NCI-H82 treated with DMSO at 0.1 percent for 48 hours (cell line): ENCODE data around the gene ST6GALNAC5.
A peak's percentile ranks its signal among the peaks of the same experiment; 100 is the strongest.
"Not testable (repeated sequence)": the region's sequence is repeated elsewhere in the genome, so short reads cannot be mapped to it uniquely, and the experiment has no call there.

ENCODE experiments used
- DNase-seq: peaks from one replicate; lab custom pipeline; 2025; ENCODE audit not compliant: unreplicated experiment; lab: John Stamatoyannopoulos, UW

Gene ST6GALNAC5

DNA sequence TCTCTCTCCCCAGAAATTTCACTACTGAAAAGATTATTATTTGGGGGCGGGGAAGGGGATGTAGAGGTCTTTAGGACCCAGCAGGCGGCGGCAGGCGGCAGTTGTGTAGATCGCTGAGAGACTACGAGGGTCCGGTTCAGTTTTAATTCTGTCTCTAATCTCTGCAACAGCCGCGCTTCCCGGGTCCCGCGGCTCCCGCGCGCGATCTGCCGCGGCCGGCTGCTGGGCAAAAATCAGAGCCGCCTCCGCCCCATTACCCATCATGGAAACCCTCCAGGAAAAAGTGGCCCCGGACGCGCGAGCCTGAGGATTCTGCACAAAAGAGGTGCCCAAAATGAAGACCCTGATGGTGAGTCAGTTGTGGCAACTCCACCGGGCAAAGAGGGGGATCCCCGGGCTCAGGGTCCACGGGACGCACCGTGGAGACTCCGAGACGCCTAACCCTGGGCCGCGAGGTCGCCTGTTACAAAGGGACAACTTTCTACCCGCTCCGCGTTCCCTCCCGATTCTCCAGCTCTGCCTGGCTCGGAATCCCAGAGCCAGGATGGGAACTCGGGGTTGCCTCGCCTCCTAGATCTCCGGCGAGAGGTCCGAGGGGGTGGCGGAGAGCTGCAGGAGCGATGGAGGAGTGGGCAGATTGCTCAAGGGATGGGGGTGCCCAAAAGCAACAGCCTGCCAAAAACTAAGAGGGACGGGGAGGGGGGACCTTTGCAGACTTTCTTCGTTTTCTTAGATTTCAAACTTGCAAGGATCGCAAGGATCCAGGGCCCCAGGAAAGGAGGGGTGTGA is at the start of gene ST6GALNAC5:
ST6GALNAC5 (plus strand) TSS at position 139 of the 789 bp plus-strand sequence.
- peak; percentile 86 for DNase-seq

DNA sequence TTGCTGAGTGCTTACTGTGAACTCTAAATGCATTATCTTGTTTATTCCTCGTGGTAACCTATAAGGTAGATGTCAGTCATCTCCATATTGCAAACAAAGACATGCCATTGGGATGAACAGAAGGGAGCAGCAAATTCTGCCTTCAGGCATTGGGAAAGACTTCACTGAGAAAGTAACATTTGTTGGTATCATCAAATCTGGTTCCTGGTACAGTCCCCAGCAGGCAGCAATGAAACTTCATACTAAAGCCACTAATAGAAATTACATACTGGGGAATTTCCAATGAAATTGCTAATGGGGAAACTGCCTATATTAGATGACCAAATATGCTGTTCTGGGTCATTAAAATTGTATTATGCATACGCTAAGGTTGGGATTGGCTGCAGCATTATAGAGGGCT is 47.3 kb upstream of the ST6GALNAC5 start:
- DNase-seq, result no peak

DNA sequence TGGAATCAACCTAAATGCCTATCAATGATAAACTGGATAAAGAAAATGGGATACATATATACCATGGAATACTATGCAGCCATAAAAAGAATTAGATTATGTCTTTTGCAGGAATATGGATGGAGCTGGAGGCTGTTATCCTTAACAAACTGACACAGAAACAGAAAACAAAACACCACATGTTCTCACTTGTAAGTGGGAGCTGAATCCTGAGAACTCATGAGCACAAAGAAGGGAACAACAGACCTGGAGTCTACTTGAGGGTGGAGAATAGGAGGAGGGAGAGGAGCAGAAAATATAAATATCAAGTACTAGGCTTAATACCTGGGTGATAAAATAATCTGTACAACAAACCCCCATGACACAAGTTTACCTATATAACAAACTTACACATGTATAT is 44.3 kb upstream of the ST6GALNAC5 start:
- not testable (repeated sequence) for DNase-seq

DNA sequence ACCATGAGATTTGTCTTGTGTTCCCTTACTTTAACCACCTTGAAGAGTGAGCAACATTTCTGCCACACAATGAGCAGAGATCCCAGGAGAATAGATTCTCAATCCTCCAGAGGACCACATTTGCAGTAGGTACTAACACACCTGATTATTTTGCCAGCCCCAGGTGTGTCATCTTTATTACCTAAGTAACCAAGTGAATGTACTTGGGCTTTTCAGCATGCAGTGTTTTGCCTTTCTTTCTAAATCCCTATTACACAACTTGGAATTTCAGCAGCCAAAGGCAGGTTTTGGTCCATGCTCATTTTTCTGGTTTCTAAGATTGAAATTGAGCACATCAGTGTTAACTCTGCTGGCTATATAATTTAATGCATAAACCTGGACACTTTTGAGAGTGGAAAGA is 43.2 kb upstream of the ST6GALNAC5 start:
- DNase-seq, result no peak

DNA sequence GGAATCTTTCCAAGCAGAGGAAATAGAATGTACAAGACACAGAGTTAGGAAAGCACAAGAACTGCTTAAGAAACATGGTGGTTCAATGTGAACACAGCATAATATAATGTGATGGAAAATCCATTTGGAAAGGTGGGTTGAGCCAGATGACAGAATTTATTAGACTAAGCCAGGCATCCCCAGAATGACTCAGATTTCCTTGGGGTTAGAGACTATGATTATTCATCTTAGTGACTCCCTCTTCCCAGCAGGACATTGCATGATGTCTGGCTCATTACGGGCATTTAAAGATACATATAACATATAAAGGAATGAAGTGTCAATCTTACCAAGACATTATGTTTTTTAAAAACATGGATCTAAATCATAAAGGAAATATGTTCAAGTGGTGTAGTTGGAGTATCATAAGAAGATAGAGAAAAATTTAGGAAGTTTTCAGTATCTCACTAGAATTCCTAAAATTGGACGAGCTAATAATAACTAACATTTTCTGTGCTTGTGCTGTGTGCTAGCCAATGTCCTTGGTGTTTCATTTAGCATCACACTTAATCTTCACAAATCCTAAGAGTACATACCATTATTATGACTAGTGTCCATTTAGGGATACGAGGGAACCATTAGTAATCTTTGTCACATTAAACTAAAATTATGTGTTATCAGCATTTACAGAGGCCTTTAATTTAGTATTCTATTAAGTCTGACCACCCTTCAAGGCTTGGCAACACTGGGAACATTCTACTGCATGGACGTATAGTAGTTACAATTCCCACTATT is 41.0 kb upstream of the ST6GALNAC5 start:
- no peak for DNase-seq

DNA sequence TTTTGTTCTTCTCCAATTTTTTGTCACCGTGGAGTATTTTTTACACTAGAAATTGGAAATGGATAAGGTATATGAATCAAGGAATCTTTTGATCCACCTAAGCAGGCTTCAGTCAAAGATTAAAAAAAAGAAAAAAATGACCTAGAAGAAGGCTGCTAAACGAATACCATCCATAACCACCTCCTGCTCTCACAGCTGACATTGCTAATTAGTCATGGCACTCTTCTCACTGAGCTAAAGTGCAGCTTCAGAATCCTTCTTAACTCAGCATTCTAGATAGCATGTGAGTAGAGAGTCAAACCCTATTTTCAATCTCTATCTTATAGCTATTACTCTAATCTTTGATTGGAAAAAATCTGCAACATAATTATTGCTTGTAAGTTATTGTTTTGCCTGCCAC is 40.2 kb upstream of the ST6GALNAC5 start:
- DNase-seq, result no peak

DNA sequence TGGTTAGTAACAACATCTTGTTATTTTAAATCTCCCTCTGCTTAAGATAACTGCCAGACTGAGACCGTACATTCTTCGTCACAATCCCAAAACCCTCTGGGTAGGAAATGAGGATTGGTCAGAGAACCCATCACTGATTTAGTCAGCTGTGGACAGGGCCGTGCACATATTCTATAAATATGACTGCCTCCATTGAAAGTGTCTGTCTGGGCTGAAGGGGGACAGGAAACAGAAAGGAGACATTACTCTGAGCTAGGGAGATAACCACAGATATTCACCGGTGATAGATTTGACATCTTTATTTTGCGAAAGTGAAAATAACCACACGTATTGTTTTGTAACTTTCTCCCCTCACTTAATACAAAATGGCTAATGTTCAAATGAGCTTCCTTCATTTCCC is 36.9 kb upstream of the ST6GALNAC5 start:
- no peak for DNase-seq

DNA sequence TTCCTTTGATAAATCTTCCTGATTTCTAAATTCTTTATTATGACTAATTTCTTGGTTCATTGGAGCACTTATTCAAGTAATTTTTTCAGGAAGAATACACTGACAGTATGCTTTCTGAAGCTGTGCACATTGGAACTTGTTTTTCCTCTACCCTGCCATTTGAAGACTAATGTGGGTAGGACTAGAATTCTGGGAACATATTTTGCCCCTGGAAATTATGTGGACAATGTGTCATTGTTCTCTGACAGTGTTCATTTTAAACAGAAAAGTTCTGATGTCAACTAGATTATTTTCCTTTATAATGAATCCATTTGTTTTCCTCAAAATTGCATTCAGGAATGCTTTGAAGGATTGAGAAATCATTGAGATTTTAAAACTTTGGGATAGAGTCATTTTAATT is 34.8 kb upstream of the ST6GALNAC5 start:
- no peak for DNase-seq

DNA sequence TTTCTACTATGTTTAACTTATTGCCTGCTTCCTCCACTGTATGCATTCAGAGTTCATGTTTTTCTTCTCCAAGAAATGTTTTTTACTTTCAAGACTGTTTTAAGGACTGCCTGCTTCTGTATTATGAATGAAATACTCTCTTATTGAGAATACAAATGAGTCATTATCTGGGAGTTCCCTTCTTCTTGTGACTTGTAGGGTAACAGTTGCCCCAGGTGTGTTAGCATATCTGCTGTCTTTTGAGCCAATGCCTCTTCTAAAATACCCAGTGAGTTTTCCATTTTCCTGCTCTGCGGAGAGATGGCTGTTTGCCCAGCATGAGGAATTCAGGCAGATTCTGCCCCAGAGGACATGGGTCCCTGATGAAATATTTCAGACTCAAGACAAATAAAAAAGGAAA is 34.1 kb upstream of the ST6GALNAC5 start:
- no peak for DNase-seq

DNA sequence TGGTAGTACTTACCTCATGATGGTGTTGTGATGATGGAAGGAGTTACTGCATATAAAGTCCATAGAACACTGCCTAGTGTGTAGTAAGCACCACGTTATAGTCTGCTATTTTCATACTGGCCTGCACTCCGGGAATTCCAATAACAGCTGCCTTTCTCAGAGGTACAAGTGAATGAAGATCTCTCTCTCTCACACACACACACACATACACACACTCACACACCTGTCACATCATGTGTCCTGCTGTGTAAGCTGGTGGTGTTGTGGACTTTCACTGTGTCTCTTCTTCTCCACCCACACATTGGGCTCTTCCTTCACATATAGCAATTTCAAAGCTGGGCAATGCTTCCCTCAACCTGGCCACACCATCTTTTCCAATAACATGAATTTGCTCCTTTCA is 33.4 kb upstream of the ST6GALNAC5 start:
- no peak for DNase-seq

DNA sequence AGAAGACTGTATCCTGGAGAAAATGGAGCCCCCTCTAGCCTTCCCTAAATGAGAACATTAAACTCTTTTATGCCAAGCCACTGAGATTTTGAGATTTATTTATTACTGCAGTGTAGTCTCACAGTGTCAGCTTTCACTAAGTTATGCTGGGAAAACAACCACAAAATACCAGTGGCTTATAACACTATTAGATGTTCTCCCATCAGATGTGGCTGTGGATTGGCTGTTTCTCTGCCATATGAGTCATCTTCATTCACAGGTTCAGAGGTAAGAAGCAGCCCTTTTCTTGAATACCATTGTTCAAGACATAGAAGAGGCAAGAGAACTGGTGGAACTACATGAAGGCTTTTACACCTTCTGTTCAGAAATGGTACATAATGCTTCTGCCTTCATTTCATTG is 32.1 kb upstream of the ST6GALNAC5 start:
- DNase-seq, result no peak

DNA sequence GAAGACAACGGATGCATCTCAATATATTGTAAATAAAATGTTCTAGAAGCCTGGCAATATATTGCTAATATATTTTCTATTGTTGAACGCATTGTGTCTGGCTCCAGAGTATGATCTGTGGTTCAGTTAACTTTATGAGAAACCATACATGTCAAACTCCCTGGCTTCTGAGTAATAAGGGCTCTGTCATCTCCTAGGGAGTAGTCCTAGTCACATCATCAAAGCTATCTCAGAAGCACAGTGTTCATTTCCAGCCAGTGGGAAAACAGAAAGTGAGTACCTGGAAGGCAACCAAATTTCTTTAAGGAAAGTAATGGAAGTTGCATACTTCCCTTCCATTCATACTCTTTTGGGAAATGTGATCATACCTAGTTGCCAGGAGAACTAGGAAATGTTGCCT is 27.0 kb upstream of the ST6GALNAC5 start:
- DNase-seq, result no peak

DNA sequence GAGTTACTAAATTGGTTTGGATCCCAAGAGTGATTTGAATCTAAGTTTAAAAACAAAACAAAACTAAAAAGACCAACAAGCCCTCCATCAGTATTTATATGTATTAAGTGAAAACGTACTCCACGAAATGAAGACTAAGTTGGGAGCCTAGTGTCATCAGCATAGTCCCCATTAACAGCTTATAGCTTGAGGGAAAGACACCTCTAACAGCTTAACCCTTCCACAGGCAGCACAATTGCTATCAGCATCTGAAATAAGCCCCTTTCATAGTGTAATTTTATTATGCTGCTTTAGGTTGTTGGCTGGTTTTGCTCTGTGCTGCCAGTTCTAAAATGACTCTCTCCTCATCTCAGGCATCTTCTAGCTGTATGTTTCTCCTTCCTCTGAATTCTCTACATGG is 25.8 kb upstream of the ST6GALNAC5 start:
- DNase-seq, result peak; percentile 27

DNA sequence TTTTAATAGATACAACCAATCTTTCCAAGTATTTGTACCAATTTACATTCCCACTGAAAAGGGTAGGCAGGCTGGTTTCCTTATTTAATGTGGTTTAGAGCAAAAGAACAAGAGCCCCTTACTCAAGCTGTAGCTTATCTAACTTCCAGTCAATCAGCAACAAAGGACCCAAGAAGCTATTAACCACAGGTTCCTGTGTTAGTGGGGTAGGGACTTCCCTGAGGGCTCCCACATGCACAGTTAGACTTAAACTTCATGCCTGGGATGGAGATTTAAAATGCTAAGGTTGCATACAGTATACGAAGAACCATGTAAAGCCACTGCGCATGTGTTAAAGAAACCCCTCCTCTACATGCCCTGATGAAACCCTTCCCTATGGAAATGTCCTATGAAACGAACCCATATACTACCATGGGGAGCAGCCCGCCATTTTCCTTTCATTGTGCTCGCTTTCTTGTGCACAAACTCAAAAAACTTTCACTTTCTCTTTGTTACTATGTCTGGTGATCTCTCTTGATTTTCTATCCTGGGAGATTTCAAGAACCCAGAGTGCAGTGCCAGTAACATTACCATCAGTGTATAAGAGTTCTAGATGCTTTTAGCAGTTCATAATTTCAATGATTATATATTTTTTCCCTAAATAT is 23.3 kb upstream of the ST6GALNAC5 start:
- DNase-seq, result no peak

DNA sequence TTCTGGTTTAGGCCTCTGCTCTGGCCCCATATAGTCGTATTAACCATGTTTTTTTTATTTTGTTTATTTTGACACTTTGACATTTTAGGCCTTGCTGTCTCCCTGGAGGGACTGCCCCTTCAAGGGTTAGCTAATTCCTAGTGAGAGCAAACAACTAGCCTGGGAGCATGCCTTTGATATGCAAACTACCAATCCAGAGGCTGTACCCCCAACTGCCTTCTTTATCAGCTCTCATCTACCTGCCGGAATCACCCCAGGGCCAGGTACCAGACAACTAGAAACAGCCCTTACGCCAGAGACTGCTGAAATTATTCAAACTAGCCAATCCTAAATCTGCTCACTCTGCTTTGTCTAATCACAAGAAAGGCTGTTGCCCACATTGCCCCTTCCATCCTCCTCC is 13.0 kb upstream of the ST6GALNAC5 start:
- no peak for DNase-seq

DNA sequence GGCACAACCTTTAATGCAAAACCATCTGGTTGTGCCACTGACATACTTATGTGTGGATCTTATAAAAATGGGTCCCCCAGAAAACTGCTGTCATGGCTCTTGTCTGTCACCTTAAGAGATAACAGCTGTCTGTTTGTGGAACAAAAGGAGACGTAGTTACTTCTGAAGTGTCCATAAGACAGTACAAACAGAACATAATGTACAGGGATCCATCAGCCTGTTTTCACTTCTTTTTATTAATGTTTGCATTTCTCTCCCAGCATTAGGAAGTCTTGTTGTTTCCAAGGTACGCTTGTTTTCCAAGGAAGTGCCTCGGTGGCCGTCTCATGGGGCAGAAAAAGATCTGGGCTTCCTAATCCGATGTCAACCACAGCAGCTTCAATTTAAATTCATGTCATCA is 11.2 kb upstream of the ST6GALNAC5 start:
- no peak for DNase-seq

DNA sequence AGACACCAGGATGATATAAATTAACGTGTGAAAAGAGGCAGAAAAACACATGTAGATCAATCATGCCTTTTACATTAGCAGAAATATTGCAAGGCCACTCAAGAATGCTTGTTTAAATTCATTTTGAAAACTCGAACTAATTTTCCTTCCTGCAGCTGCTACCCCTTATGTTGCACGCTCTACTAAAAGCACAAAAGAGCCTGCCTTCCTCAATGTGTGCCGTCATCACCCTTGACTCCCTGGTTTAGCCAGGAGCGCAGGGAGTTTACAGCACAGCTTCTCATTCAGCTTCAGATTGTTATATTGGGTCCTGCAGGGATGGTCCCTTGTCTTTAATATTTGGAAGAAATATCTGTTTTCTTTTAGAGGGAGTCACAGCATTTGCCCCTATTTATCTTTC is 10.1 kb upstream of the ST6GALNAC5 start:
- DNase-seq, result no peak

DNA sequence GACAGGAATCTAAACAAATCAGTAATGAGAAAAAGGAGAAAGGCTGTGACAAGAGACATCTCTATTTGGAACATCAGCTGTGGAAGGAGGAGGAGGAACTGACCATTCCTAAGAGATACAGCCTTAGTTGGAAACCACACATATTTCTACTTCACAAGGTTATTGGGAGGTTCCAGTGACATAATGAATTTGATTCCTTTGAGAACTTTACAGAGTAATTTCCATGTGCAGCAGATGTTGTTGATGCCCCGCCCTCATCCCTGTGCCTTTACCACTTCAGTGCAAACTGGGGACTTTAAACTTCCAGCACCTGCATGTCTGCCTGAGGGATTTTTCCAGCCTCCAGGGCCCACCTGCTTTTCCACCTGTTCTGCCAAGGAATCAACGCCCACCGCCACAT is 9.3 kb upstream of the ST6GALNAC5 start:
- DNase-seq, result no peak

DNA sequence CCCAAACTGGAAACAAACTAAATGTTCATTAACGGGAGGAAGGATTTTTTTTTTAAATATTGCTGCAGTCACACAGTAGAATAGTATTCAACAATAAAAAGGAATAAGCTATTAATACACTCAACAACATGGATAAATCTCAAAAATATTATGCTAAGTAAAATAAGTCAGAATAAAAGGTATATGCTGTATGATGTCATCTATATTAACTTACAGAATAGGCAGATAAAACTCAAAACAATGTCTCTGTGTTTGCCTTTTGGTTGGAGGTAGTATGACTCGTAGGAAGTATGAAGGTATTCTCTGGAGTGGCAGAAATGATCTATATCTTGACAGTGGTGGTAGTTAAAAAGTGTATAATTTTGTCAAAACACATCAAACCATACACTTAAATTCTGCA is 6.1 kb upstream of the ST6GALNAC5 start:
- no peak for DNase-seq

DNA sequence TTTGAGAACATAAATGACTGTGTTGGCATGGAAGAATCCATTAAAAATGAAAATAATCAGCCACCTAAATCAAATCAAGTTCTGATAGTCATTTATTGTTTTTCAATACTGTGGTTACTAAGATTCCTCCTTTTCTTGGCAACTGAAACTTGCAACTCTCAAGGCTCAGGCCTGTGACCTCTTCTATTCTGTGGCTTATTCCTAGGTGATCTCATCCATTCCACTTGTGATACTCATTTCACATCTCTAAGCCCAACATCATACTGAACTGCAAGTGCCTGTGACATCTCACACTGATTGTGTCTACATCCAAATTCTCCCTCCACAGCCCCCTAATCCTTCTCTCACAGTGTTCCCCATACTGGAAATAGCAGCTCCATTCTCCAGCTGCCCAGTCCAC is 4.8 kb upstream of the ST6GALNAC5 start:
- DNase-seq, result no peak

DNA sequence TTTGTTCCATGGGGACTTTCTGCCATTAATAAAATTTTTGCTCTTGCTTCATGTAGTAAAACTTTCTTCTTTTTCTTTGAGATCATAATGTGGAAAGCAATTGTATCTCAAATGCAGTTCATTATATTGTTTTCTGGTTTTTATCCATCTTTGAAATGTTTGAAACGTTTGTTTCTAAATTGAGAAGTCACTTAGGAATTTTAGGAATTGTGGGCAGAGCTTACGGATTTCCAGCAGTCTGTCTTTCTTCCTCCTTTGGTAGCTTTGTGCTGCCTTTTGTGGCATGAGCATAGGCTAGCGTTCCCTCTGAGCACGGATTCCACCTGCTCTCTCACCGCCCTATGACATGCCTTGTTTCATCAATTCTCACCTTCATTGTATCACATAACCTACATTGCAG is 2.9 kb upstream of the ST6GALNAC5 start:
- no peak for DNase-seq

DNA sequence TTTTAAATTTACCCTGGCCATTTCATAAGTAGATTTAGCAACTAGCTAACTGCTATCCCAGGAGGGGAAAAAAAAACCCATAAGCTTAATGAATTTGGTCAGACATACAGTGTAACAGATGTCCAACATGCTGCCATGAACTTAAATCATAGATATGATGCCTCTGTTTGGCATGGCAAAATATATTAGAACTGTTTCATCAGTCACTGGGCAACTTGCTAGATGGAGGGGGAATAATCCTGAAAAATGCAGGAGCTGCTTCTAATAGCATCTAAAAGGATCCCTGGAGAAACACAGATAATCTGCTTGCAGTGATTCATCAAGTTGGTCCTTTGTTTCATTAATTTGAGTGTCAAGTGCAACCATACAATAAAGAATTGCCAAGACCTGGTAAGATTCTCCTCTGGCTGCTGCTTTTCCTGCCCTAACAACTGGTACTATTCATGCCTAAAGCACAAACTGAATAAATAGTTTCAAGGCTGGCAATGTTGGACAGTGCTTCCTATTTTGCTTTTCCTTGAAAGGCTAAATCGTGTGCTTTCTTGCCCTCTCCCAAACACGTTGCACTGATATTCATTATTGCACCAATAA is 1.5 kb upstream of the ST6GALNAC5 start:
- DNase-seq, result peak; percentile 90
